ENCODE results near the gene VPS16. TPM values are rescaled to one million over a fixed set of nuclear protein-coding genes. Genes with fewer than 3 reads are reported as not detected.

VPS16 gene
- total and polyA plus RNA-seq, 2 of the 13 experiments (the other 11 are each of a cell fraction or from before 2014, with no cell fraction given) = 34.2 to 35.4 TPM

DNA sequence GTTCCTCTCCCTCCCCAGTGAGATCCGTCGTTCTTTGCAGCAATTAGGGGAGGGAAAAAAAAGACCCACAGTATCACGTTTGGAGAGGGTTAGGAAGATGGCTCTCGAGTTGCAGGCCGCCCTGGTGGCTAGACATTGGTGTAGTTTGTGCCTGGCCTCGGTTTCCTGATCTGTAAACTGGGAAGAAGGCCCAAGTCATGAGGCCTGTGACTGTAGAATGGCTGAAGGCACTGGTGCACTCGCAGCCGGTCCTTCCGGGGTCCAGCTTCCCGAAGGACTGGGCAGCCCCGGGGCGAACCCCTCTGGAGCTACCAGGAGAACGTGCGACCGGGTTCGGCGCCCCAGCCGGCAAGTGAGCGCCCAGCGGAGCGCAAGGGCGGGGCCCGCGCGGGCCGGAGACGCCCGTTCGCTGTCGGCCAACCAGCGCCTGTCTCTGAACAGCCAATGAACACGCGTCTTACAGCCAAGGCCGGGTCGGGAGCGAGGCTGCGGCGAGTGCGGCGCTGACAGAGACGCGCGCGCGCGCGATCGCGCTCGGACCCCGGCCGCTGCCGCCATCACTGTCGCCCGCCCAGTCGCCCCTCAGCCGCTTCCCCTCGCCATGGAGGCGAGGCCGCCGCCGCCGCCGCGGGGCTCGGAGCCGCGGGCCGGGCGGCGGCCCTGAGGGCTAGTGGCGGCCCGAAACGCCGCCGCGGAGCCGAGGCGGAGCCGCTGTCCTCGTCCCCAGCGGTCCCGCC lies 32.6 kb downstream of the VPS16 start, which contains the start of gene PTPRA (continued):
- TF ChIP-seq, protein P1, sequence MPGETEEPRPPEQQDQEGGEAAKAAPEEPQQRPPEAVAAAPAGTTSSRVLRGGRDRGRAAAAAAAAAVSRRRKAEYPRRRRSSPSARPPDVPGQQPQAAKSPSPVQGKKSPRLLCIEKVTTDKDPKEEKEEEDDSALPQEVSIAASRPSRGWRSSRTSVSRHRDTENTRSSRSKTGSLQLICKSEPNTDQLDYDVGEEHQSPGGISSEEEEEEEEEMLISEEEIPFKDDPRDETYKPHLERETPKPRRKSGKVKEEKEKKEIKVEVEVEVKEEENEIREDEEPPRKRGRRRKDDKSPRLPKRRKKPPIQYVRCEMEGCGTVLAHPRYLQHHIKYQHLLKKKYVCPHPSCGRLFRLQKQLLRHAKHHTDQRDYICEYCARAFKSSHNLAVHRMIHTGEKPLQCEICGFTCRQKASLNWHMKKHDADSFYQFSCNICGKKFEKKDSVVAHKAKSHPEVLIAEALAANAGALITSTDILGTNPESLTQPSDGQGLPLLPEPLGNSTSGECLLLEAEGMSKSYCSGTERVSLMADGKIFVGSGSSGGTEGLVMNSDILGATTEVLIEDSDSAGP (CRISPR knock-in tag; IDR thresholded peaks at IDR 0.05; ENCODE audit: borderline replicate concordance) = peak; percentile 73
- TF ChIP-seq SP140L (CRISPR knock-in tag; IDR thresholded peaks at IDR 0.05; ENCODE audit: borderline replicate concordance) (no peak; the same call in none of the 2 replicates), ZNF674 (CRISPR knock-in tag; IDR thresholded peaks at IDR 0.05; ENCODE audit: low read depth) (peak; percentile 90), ZNF850 (CRISPR knock-in tag; conservative IDR thresholded peaks at IDR 0.05) (0 out of 2 replicates have a peak, but pooled peaks have one; percentile 24), ZNF572 (CRISPR knock-in tag; IDR thresholded peaks at IDR 0.05) (peak; percentile 69; the same call in 1 of the 2 replicates), ATAD3A (CRISPR knock-in tag; IDR thresholded peaks at IDR 0.05) (0 out of 2 replicates have a peak, but pooled peaks have one; percentile 76), ZNF766 (CRISPR knock-in tag; IDR thresholded peaks at IDR 0.05; ENCODE audit: borderline replicate concordance) (peak; percentile 22; the same call in 1 of the 2 replicates), ZNF121 (CRISPR knock-in tag; IDR thresholded peaks at IDR 0.05) (no peak), ZFP36L2 (CRISPR knock-in tag; IDR thresholded peaks at IDR 0.05) (peak; percentile 79; the same call in 1 of the 2 replicates), SP2 (CRISPR knock-in tag; IDR thresholded peaks at IDR 0.05) (peak; percentile 63), ATF7-NPFF (CRISPR knock-in tag; IDR thresholded peaks at IDR 0.05; ENCODE audit: low read depth) (peak; percentile 66; the same call in 1 of the 2 replicates), MXD4 (CRISPR knock-in tag; IDR thresholded peaks at IDR 0.05) (peak; percentile 90), HNRNPH1 (optimal IDR thresholded peaks at IDR 0.05; ENCODE audit: low read depth, low read length) (no peak), AGO2 (optimal IDR thresholded peaks at IDR 0.05; ENCODE audit: low read depth, low read length) (no peak), ZNF607 (CRISPR knock-in tag; IDR thresholded peaks at IDR 0.05; ENCODE audit: borderline replicate concordance) (no peak), MEF2D (CRISPR knock-in tag; IDR thresholded peaks at IDR 0.05) (peak; percentile 68; the same call in 1 of the 2 replicates), YY1 (IDR thresholded peaks at IDR 0.05; ENCODE audit: insufficient read depth, insufficient replicate concordance, low read depth, low read length) (peak; percentile 93), CBFB (CRISPR knock-in tag; IDR thresholded peaks at IDR 0.05) (peak; percentile 89), XRCC5 (optimal IDR thresholded peaks at IDR 0.05; ENCODE audit: low read length) (peak; percentile 60), PAX8 (CRISPR knock-in tag; IDR thresholded peaks at IDR 0.05; ENCODE audit: borderline replicate concordance) (0 out of 2 replicates have a peak, but pooled peaks have one; percentile 27), ZNF136 (CRISPR knock-in tag; IDR thresholded peaks at IDR 0.05; ENCODE audit: low read depth) (no peak; the same call in 1 of the 2 replicates), CENPT (CRISPR knock-in tag; IDR thresholded peaks at IDR 0.05; ENCODE audit: low read depth) (peak; percentile 20; the same call in 1 of the 2 replicates), ZNF883 (CRISPR knock-in tag; IDR thresholded peaks at IDR 0.05; ENCODE audit: not compliant biosample characterization) (peak; percentile 68)
- TF ChIP-seq, protein P2, sequence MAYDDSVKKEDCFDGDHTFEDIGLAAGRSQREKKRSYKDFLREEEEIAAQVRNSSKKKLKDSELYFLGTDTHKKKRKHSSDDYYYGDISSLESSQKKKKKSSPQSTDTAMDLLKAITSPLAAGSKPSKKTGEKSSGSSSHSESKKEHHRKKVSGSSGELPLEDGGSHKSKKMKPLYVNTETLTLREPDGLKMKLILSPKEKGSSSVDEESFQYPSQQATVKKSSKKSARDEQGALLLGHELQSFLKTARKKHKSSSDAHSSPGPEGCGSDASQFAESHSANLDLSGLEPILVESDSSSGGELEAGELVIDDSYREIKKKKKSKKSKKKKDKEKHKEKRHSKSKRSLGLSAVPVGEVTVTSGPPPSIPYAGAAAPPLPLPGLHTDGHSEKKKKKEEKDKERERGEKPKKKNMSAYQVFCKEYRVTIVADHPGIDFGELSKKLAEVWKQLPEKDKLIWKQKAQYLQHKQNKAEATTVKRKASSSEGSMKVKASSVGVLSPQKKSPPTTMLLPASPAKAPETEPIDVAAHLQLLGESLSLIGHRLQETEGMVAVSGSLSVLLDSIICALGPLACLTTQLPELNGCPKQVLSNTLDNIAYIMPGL (CRISPR knock-in tag; IDR thresholded peaks at IDR 0.05; ENCODE audit: borderline replicate concordance in 1 of 2, low read depth in 1 of 2) = peak in 1 of 2 experiments; percentile 38; a peak in 2 of 4 replicates
- TF ChIP-seq, protein P3, sequence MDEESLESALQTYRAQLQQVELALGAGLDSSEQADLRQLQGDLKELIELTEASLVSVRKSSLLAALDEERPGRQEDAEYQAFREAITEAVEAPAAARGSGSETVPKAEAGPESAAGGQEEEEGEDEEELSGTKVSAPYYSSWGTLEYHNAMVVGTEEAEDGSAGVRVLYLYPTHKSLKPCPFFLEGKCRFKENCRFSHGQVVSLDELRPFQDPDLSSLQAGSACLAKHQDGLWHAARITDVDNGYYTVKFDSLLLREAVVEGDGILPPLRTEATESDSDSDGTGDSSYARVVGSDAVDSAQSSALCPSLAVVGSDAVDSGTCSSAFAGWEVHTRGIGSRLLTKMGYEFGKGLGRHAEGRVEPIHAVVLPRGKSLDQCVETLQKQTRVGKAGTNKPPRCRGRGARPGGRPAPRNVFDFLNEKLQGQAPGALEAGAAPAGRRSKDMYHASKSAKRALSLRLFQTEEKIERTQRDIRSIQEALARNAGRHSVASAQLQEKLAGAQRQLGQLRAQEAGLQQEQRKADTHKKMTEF (CRISPR knock-in tag; IDR thresholded peaks at IDR 0.05) = peak; percentile 90

All from HepG2 (cell line).